AG04449 (cell line): ENCODE data around the gene BTBD7.

Source experiments
- CTCF ChIA-PET: fragments of 350-600 bp; formaldehyde crosslinking; extraction: SDS; loops from one replicate; lab custom pipeline; 2021; ENCODE audit warnings: antibody characterized with exemption; lab: Yijun Ruan, JAX
- POLR2A ChIA-PET: fragments of 400-600, 350-600 bp; formaldehyde crosslinking; extraction: SDS; loops from one replicate; lab custom pipeline; 2020; ENCODE audit warnings: antibody characterized with exemption, inconsistent platforms; lab: Yijun Ruan, JAX
- DNase-seq: peaks from one replicate; pipeline ENCODE4 v3.0.0-alpha.2; 2010; ENCODE audit warnings: low read depth, low spot score
- H3K4me3 ChIP-seq: 2 replicates; pipeline ENCODE4 v1.5.1; 2011; ENCODE audit warnings: low read depth, mild to moderate bottlenecking, control low read depth, low read length
- TF ChIP-seq, protein P1 (sequence below): IDR thresholded peaks from one replicate; pipeline ENCODE4 v1.5.1; 2011; ENCODE audit warnings: mild to moderate bottlenecking, moderate library complexity, low read length, control low read depth, inconsistent platforms; ENCODE audit not compliant: insufficient read depth; ENCODE audit errors: missing control alignments

BTBD7 gene

DNA sequence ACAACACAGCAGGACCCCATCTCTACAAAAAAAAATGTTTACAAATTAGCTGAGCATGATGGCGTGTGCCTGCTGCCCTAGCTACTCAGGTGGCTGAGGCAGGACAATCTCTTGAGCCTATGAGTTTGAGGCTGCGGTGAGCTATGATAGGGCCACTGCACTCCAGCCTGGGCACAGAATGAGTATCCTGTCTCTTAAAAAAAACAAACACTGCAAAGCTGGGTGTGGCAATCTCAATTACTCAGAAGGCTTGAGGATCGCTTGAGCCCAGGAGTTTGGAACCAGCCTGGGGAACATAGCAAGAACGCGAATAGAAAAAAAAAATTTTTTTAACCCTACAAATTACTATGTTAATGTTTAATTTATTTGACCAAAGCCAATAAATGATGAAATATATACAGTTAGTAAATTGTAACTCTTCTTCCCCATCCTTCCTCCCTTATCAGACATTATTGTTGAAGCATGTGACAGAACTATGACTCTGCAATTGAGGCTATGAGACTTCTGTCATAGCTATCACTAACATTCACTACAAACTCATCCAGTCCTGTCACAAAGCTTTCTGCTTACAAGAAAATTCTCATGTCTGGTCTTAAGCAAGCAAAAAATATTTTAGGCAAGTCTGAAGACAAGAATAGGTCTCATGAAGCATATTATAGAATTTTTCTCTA lies 9.8 kb downstream of the BTBD7 start:
- TF ChIP-seq, protein P1, sequence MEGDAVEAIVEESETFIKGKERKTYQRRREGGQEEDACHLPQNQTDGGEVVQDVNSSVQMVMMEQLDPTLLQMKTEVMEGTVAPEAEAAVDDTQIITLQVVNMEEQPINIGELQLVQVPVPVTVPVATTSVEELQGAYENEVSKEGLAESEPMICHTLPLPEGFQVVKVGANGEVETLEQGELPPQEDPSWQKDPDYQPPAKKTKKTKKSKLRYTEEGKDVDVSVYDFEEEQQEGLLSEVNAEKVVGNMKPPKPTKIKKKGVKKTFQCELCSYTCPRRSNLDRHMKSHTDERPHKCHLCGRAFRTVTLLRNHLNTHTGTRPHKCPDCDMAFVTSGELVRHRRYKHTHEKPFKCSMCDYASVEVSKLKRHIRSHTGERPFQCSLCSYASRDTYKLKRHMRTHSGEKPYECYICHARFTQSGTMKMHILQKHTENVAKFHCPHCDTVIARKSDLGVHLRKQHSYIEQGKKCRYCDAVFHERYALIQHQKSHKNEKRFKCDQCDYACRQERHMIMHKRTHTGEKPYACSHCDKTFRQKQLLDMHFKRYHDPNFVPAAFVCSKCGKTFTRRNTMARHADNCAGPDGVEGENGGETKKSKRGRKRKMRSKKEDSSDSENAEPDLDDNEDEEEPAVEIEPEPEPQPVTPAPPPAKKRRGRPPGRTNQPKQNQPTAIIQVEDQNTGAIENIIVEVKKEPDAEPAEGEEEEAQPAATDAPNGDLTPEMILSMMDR: no peak
- POLR2A ChIA-PET: no interaction called here
- no peak overlapping the region for H3K4me3 ChIP-seq
- no peak for DNase-seq
- CTCF ChIA-PET: no interaction called here

DNA sequence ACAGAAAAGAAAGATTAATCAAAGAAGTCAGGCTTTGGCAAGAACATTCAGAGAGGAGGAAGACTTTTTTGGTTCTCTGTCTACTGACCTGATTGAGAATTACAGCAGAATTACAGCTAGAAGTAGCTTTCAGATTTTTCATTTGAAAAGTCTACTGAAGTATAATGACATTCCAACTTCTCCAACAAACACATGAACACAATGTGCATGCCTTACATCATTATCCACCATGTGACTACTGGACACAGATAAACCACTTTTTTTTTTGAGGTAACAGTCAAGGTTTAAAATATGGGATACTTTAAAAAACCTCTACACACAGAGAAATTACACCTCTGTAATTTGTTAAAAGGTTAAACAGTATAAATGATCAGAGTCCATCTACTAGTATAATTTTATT lies 12.3 kb downstream of the BTBD7 start:
- TF ChIP-seq, protein P1: no peak
- POLR2A ChIA-PET: no interaction called here

DNA sequence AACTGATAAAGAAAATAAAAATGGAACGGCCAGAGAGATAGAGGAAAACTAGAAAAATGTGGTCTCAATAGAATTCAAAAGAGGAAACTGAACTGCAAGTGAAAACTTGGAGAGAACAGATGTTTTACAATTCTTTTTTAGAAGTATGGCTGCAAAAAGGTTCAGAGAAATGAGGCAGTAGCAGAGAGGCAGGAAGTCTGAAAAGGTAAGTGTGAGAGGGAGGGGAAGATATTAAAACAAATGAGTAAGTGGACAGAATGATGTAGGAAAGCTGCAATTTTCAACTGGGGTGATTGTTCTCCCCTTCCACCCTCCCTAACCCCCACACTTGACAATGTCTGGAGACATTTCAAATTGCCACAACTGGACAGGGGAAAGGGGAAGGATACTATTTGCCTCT lies 12.9 kb downstream of the BTBD7 start:
- ChIA-PET POLR2A (no interaction called here), CTCF (no interaction called here)
- no peak overlapping the region for H3K4me3 ChIP-seq
- TF ChIP-seq, protein P1: no peak
- no peak for DNase-seq

More for the DNA sequence above, 12.3 kb downstream of the BTBD7 start:
- DNase-seq: no peak
- CTCF ChIA-PET: no interaction called here
- H3K4me3 ChIP-seq: no peak overlapping the region

DNA sequence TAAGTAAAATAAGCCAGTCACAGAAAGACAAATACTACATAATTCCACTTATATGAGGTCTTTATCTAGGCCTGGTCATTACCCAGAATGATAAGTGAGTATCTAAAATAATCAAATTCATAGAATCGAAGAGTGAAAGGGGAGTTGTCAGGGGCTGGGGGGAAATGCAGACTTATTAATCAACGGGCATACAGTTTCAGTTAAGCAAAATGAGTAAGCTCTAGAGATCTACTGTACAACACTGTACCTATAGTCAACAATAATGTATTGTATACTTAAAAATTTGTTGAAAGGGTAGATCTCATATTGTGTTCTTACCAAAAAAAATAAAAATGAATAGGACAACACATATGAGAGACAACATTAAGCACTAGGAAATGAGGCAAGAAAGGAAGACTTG lies 13.3 kb downstream of the BTBD7 start:
- no peak overlapping the region for H3K4me3 ChIP-seq
- POLR2A ChIA-PET: no interaction called here
- DNase-seq: no peak
- CTCF ChIA-PET: interaction anchor here (1.5 kb wide), 1 partner anchor 12 kb away, joined by 3 read pairs; no protein-coding TSS in a partner anchor
- TF ChIP-seq, protein P1: no peak

DNA sequence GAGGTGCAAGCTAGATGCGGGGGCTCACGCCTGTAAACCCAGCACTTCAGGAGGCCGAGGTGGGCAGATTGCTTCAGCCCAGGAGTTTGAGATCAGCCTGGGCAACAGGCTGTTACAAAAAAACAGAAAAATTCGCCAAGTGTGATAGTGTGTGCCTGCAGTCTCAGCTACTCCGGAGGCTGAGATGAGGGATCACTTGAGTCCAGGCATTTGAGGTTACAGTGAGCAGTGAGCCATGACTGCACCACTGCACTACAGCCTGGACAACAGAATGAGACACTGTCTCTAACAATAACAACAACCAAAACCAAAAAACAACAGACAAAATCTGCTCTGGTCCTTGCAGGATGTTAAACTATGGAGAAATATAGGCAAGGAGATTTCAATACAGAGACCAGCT lies 13.9 kb downstream of the BTBD7 start:
- DNase-seq: no peak
- CTCF ChIA-PET: interaction anchor here (1.5 kb wide), 1 partner anchor 13 kb away, joined by 3 read pairs; no protein-coding TSS in a partner anchor
- TF ChIP-seq, protein P1: no peak
- no peak overlapping the region for H3K4me3 ChIP-seq
- POLR2A ChIA-PET: no interaction called here

DNA sequence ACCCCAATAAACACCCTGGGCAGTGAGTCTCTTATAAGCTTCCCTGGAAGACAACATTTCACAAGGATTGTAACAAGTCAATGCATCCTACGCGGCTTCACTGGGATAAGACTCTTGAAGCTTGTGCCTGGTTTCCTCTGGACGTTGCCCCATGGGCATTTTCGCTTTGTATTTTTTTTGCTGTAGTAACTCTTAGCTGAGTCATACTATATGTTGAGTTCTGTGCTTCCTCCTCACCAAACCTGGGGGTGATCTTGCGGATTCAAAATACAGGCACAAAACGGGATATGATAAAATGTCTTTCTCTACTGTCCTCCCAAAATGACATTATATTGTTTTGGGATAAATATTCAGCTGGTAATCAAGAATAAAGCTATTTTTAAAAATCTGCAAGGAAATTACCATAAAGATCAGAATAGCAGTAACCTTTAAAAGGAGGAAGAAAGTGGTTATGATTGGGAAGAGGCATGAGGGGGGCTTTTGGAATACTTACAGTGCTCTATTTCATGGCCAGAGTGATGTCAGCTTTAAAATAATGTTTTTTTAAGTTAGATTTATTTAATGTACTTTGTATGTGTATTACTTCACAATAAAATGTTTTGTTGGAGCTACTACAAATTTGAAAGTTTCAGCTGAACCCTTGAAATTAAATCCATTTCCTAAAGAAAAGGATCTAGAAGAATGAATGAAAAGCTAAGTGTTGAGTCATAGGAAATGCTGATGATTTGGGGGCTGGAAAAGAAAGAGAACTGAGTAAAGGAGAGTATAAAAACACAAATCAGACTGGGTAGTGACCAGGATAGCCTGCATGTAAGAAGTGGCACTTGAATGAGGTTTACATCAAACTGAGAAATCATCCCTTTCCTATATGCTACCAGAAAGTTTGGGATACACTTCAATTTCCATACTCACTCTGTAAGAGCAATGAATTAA lies 14.7 kb downstream of the BTBD7 start:
- ChIA-PET POLR2A (interaction anchor here (0.7 kb wide), 1 partner anchor 39 kb away, joined by 3 read pairs; no protein-coding TSS in a partner anchor), CTCF (interaction anchor here (1.5 kb wide), 1 partner anchor 14 kb away, joined by 3 read pairs; no protein-coding TSS in a partner anchor)
- no peak for DNase-seq
- TF ChIP-seq, protein P1: no peak
- no peak overlapping the region for H3K4me3 ChIP-seq
